Stimulated activated CD4-positive, alpha-beta T cell treated with anti-CD3 and anti-CD28 coated beads, Interleukin-12 subunit alpha, Interleukin-12 subunit beta, amount 100 ng/mL, for 24 hours (primary cell): Measurements from ENCODE around the gene TBCD.
"Not testable (repeated sequence)": the region's sequence is repeated elsewhere in the genome, so short reads cannot be mapped to it uniquely, and the experiment has no call there.

Experiments
- DNase-seq, 2 experiments: peaks; one replicate each; pipeline ENCODE4 v3.0.0-alpha.2; 2020; ENCODE audit warnings: low read depth in 2 of 2

Gene TBCD

GRCh38 chr17:82767041-82767754, 15.3 kb downstream of the TBCD start:
- DNase-seq: peak; percentile 9 to 46

GRCh38 chr17:82769041-82769440, 17.2 kb downstream of the TBCD start:
- DNase-seq: no peak

- no peak for DNase-seq
These were observed 20.2 kb downstream of the TBCD start for GRCh38 chr17:82772026-82772425.

- DNase-seq: not testable (repeated sequence)
These were observed 22.6 kb downstream of the TBCD start for GRCh38 chr17:82774456-82774855.

GRCh38 chr17:82775001-82775823, 23.3 kb downstream of the TBCD start:
- DNase-seq: peak in 1 of 2 experiments; percentile 27

GRCh38 chr17:82776454-82776853, 24.6 kb downstream of the TBCD start:
- DNase-seq: no peak

GRCh38 chr17:82777778-82778375, 26.0 kb downstream of the TBCD start:
- DNase-seq: not testable (repeated sequence)

- DNase-seq: no peak
These were observed 27.7 kb downstream of the TBCD start for GRCh38 chr17:82779541-82779940.

GRCh38 chr17:82780195-82780594, 28.3 kb downstream of the TBCD start:
- DNase-seq: no peak

GRCh38 chr17:82780971-82781893, 29.4 kb downstream of the TBCD start:
- DNase-seq: no peak

GRCh38 chr17:82781894-82782274, 30.0 kb downstream of the TBCD start:
- DNase-seq: peak; percentile 62 to 74

- DNase-seq: no peak
These were observed 30.9 kb downstream of the TBCD start for GRCh38 chr17:82782657-82783207.

- DNase-seq: no peak
These were observed 31.6 kb downstream of the TBCD start for GRCh38 chr17:82783498-82783897.

GRCh38 chr17:82785581-82785980, 33.7 kb downstream of the TBCD start:
- DNase-seq: not testable (repeated sequence)

- no peak for DNase-seq
These were observed 34.6 kb downstream of the TBCD start for GRCh38 chr17:82786427-82786826.

GRCh38 chr17:82787081-82787848, 35.4 kb downstream of the TBCD start:
- no peak for DNase-seq

GRCh38 chr17:82788206-82789001, 36.5 kb downstream of the TBCD start:
- DNase-seq: no peak

- no peak for DNase-seq
These were observed 37.3 kb downstream of the TBCD start for GRCh38 chr17:82789051-82789592.

GRCh38 chr17:82789806-82790205, 37.9 kb downstream of the TBCD start:
- DNase-seq: no peak
